ENCODE data around the gene TNIK. TPM values are rescaled to one million over a fixed set of nuclear protein-coding genes. Genes with fewer than 3 reads are reported as not detected.

Gene TNIK
- total and polyA plus RNA-seq, 2 of the 13 experiments (the other 11 are each of a cell fraction or from before 2014, with no cell fraction given), result 0.15 to 0.22 TPM

- TF ChIP-seq ZNF253 (CRISPR knock-in tag; IDR thresholded peaks at IDR 0.05; ENCODE audit: borderline replicate concordance) (no peak), HNRNPH1 (optimal IDR thresholded peaks at IDR 0.05; ENCODE audit: low read depth, low read length) (no peak), RARA (CRISPR knock-in tag; IDR thresholded peaks at IDR 0.05) (0 out of 2 replicates have a peak, but pooled peaks have one; percentile 50), CBX2 (IDR thresholded peaks at IDR 0.05; ENCODE audit: low read depth, low read length) (no peak), CBX2 (CRISPR knock-in tag; IDR thresholded peaks at IDR 0.05; ENCODE audit: low read depth) (no peak), PAWR (CRISPR knock-in tag; IDR thresholded peaks at IDR 0.05; ENCODE audit: borderline replicate concordance) (no peak), JARID2 (CRISPR knock-in tag; IDR thresholded peaks at IDR 0.05; ENCODE audit: insufficient replicate concordance) (no peak), SNAPC5 (CRISPR knock-in tag; IDR thresholded peaks at IDR 0.05; ENCODE audit: borderline replicate concordance) (no peak), ZNF777 (CRISPR knock-in tag; IDR thresholded peaks at IDR 0.05) (no peak), TBX2 (CRISPR knock-in tag; IDR thresholded peaks at IDR 0.05; ENCODE audit: borderline replicate concordance) (no peak), ZNF639 (CRISPR knock-in tag; conservative IDR thresholded peaks at IDR 0.05) (no peak), CCAR2 (optimal IDR thresholded peaks at IDR 0.05; ENCODE audit: low read depth, low read length) (no peak), CENPX (CRISPR knock-in tag; IDR thresholded peaks at IDR 0.05) (no peak), ZNF567 (CRISPR knock-in tag; IDR thresholded peaks at IDR 0.05; ENCODE audit: borderline replicate concordance) (0 out of 2 replicates have a peak, but pooled peaks have one; percentile 4), MED13 (CRISPR knock-in tag; IDR thresholded peaks at IDR 0.05) (no peak), HMG20A (CRISPR knock-in tag; IDR thresholded peaks at IDR 0.05; ENCODE audit: borderline replicate concordance) (peak; percentile 81; the same call in 1 of the 2 replicates), NR2F1 (CRISPR knock-in tag; IDR thresholded peaks at IDR 0.05) (peak; percentile 32 to 53; a peak in 2 of 4 replicates), SKI (IDR thresholded peaks at IDR 0.05; ENCODE audit: partially characterized antibody) (no peak), TARDBP (CRISPR knock-in tag; IDR thresholded peaks at IDR 0.05) (no peak), STAT5B (CRISPR knock-in tag; IDR thresholded peaks at IDR 0.05) (no peak), CREB3 (CRISPR knock-in tag; IDR thresholded peaks at IDR 0.05) (no peak), PRPF4 (IDR thresholded peaks at IDR 0.05; ENCODE audit: low read depth, low read length, poor library complexity, severe bottlenecking) (no peak), POLR2A (IDR thresholded peaks at IDR 0.05; ENCODE audit: insufficient read depth in 1 of 2, low read depth in 2 of 2, low read length in 2 of 2) (no peak), ZNF12 (CRISPR knock-in tag; IDR thresholded peaks at IDR 0.05) (no peak), MAFF (IDR thresholded peaks at IDR 0.05; ENCODE audit: low read depth, low read length) (no peak), MYC (CRISPR knock-in tag; IDR thresholded peaks at IDR 0.05; ENCODE audit: borderline replicate concordance) (no peak; the same call in 1 of the 2 replicates), ZBTB37 (CRISPR knock-in tag; IDR thresholded peaks at IDR 0.05) (no peak), ZNF337 (CRISPR knock-in tag; IDR thresholded peaks at IDR 0.05; ENCODE audit: borderline replicate concordance, low read depth) (no peak), ZNF263 (CRISPR knock-in tag; IDR thresholded peaks at IDR 0.05) (peak; percentile 46)
Observed at GRCh38 chr3:171157286-171157685, 302.9 kb downstream of the TNIK start (continued).

Measured in HepG2 (cell line).